Measurements from ENCODE around the gene PLD1. TPM values are rescaled to one million over a fixed set of nuclear protein-coding genes. Genes with fewer than 3 reads are reported as not detected.

Gene PLD1
- total RNA-seq, 1 experiment from 2014 or later, result 5.3 TPM

DNA sequence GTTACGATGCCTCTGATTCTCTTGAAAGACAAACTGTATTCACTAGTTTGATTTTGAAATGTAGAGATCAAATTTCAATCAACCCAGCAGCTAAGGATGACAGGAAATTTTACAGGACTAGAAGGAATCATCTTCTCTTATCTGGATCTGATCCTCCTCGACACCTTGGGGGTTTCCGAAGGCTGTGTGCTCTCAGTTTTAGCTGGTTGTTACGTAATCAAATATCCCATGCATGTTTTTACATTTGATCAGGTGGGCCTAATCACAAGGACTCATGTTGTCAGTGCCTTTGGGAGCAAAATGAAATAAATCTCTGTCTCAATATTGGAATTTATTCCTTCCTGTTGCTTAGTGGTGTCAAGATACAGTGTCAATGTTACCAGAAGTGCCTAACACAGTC lies 208.2 kb downstream of the PLD1 start:
- ChIA-PET CTCF (no interaction called here), POLR2A (no interaction called here)
- Mint-ChIP-seq H3K36me3 (ENCODE audit: insufficient read depth, unreplicated experiment) (no peaks in the 10 kb centered on the region), H3K9me3 (ENCODE audit: unreplicated experiment) (no peaks in the 10 kb centered on the region), H3K4me1 (ENCODE audit: low read depth, unreplicated experiment) (no peaks in the 10 kb centered on the region), H3K4me3 (ENCODE audit: unreplicated experiment) (no peak overlapping the region), H3K27me3 (ENCODE audit: insufficient read depth, unreplicated experiment) (no peaks in the 10 kb centered on the region), H3K27ac (ENCODE audit: unreplicated experiment) (no peak overlapping the region)
- no peak overlapping the region for H3K4me3 ChIP-seq (ENCODE audit: low read depth, low read length)
- H3K36me3 ChIP-seq (ENCODE audit: control insufficient read depth, insufficient read depth, low read length), result no peaks in the 10 kb centered on the region
- intact Hi-C loops (cut with micrococcal nuclease; ENCODE audit: unreplicated experiment), result no loop called here
- TF ChIP-seq, protein P1, sequence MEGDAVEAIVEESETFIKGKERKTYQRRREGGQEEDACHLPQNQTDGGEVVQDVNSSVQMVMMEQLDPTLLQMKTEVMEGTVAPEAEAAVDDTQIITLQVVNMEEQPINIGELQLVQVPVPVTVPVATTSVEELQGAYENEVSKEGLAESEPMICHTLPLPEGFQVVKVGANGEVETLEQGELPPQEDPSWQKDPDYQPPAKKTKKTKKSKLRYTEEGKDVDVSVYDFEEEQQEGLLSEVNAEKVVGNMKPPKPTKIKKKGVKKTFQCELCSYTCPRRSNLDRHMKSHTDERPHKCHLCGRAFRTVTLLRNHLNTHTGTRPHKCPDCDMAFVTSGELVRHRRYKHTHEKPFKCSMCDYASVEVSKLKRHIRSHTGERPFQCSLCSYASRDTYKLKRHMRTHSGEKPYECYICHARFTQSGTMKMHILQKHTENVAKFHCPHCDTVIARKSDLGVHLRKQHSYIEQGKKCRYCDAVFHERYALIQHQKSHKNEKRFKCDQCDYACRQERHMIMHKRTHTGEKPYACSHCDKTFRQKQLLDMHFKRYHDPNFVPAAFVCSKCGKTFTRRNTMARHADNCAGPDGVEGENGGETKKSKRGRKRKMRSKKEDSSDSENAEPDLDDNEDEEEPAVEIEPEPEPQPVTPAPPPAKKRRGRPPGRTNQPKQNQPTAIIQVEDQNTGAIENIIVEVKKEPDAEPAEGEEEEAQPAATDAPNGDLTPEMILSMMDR (IDR thresholded peaks at IDR 0.05; ENCODE audit: insufficient read depth in 1 of 2, low read depth in 1 of 2, low read length in 1 of 2, severe bottlenecking in 1 of 2, unreplicated experiment in 1 of 2), result no peak
- BruUV-seq (replicated peaks), result no TSS peak
- no peaks in the 10 kb centered on the region for H3K27me3 ChIP-seq (replicated peaks; ENCODE audit: control insufficient read depth, insufficient read depth, low read length)
- H3K4me1 ChIP-seq, result no peaks in the 10 kb centered on the region
- no peaks in the 10 kb centered on the region for H3K9me3 ChIP-seq
- DNase-seq, result no peak

DNA sequence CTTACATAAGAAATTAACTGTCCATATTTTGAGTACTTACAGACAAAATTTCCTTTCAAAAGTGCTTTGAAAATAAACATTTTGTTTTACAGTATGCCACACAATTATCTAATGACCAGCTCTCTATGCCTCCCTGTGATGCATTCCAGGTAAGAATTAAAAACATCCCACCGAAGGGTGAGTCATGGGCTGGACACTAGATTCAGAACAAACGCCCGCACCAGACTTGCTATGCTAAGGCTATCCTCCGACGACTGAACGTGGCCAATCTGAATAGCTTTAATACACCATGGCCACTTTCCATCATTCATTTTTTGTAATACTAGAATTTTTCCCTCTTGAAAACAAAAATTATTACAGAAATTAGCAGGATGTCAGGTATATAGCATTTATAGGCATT lies 210.3 kb downstream of the PLD1 start:
- no peak overlapping the region for H3K4me3 Mint-ChIP-seq (ENCODE audit: unreplicated experiment)
- H3K9me3 ChIP-seq, result no peaks in the 10 kb centered on the region
- CTCF ChIA-PET, result interaction anchor here (0.5 kb wide), 1 partner anchor 62 kb away, joined by 3 read pairs; no protein-coding TSS in a partner anchor

DNA sequence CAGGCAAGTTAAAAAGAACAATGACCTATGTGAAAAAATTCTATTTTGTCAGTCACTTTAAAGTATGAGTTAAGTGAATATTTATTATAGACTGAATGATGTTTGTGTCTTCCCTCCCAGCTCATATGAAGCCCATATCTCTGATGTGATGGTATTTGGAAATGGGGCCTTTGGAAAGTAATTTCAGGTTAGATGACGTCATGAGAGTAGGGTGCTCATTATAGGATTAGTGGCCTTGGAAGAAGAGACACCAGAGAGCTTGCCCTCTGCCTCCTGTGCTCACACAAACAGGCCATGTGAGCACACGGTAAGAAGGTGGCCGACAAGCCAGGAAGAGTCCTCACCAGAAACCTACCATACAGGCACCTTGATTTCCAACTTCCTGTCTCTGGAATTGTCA lies 211.3 kb downstream of the PLD1 start:
- H3K36me3 ChIP-seq (ENCODE audit: control insufficient read depth, insufficient read depth, low read length), result no peaks in the 10 kb centered on the region
- DNase-seq, result no peak
- CTCF ChIA-PET, result no interaction called here
- H3K4me1 ChIP-seq, result no peaks in the 10 kb centered on the region
- intact Hi-C loops (cut with micrococcal nuclease; ENCODE audit: unreplicated experiment), result no loop called here
- POLR2A ChIA-PET, result interaction anchor here (0.5 to 0.6 kb wide), 2 partner anchors 23 to 170 kb away, joined by 3 to 4 read pairs; no protein-coding TSS in a partner anchor
- H3K9me3 Mint-ChIP-seq (ENCODE audit: unreplicated experiment), result no peaks in the 10 kb centered on the region
- H3K27me3 Mint-ChIP-seq (ENCODE audit: insufficient read depth, unreplicated experiment), result no peaks in the 10 kb centered on the region
- no peak overlapping the region for H3K4me3 ChIP-seq (ENCODE audit: low read depth, low read length)
- no peaks in the 10 kb centered on the region for H3K36me3 Mint-ChIP-seq (ENCODE audit: insufficient read depth, unreplicated experiment)
- TF ChIP-seq, protein P1 (IDR thresholded peaks at IDR 0.05; ENCODE audit: insufficient read depth in 1 of 2, low read depth in 1 of 2, low read length in 1 of 2, severe bottlenecking in 1 of 2, unreplicated experiment in 1 of 2), result no peak
- H3K4me3 Mint-ChIP-seq (ENCODE audit: unreplicated experiment), result no peak overlapping the region
- H3K9me3 ChIP-seq, result no peaks in the 10 kb centered on the region
- no TSS peak for BruUV-seq (replicated peaks)
- H3K4me1 Mint-ChIP-seq (ENCODE audit: low read depth, unreplicated experiment), result no peaks in the 10 kb centered on the region
- H3K27me3 ChIP-seq (replicated peaks; ENCODE audit: control insufficient read depth, insufficient read depth, low read length), result no peaks in the 10 kb centered on the region
- H3K27ac Mint-ChIP-seq (ENCODE audit: unreplicated experiment), result no peak overlapping the region

More for the DNA sequence above, 210.3 kb downstream of the PLD1 start:
- no peaks in the 10 kb centered on the region for H3K4me1 ChIP-seq
- H3K36me3 ChIP-seq (ENCODE audit: control insufficient read depth, insufficient read depth, low read length), result no peaks in the 10 kb centered on the region
- intact Hi-C loops (cut with micrococcal nuclease; ENCODE audit: unreplicated experiment), result no loop called here
- POLR2A ChIA-PET, result no interaction called here
- no peak overlapping the region for H3K4me3 ChIP-seq (ENCODE audit: low read depth, low read length)
- Mint-ChIP-seq H3K27me3 (ENCODE audit: insufficient read depth, unreplicated experiment) (no peaks in the 10 kb centered on the region), H3K4me1 (ENCODE audit: low read depth, unreplicated experiment) (no peaks in the 10 kb centered on the region), H3K27ac (ENCODE audit: unreplicated experiment) (no peak overlapping the region), H3K9me3 (ENCODE audit: unreplicated experiment) (no peaks in the 10 kb centered on the region), H3K36me3 (ENCODE audit: insufficient read depth, unreplicated experiment) (no peaks in the 10 kb centered on the region)
- no peaks in the 10 kb centered on the region for H3K27me3 ChIP-seq (replicated peaks; ENCODE audit: control insufficient read depth, insufficient read depth, low read length)
- BruUV-seq (replicated peaks), result no TSS peak
- TF ChIP-seq, protein P1 (IDR thresholded peaks at IDR 0.05; ENCODE audit: insufficient read depth in 1 of 2, low read depth in 1 of 2, low read length in 1 of 2, severe bottlenecking in 1 of 2, unreplicated experiment in 1 of 2), result no peak
- DNase-seq, result no peak

All from Caco-2 (cell line).